ENCODE data around the gene VPS13D. TPM values are rescaled to one million over a fixed set of nuclear protein-coding genes. Genes with fewer than 3 reads are reported as not detected.

VPS13D gene
- total and polyA plus RNA-seq, 2 donors (not counting 3 experiments of a cell fraction or from before 2014, with no cell fraction given): 13.6 to 48.5 TPM

GRCh38 chr1:12464045-12464461, 234.2 kb downstream of the VPS13D start:
- intact Hi-C loops (cut with micrococcal nuclease): no loop called here
- no peak overlapping the region for H2AFZ ChIP-seq (ENCODE audit: low read depth, low read length)
- no peaks in the 10 kb centered on the region for H3K79me2 ChIP-seq (ENCODE audit: control insufficient read depth, insufficient read depth, low read length)
- H3K27ac ChIP-seq (ENCODE audit: insufficient read depth, low read depth, low read length): no peak overlapping the region
- H3K27me3 ChIP-seq (ENCODE audit: control insufficient read depth in 2 of 2, insufficient read depth in 2 of 2, low read length in 2 of 2): no peaks in the 10 kb centered on the region
- no peaks in the 10 kb centered on the region for H3K9me1 ChIP-seq (replicated peaks; ENCODE audit: control insufficient read depth, extremely low read depth, insufficient read depth, low read length)
- ChIA-PET POLR2A (no interaction called here), CTCF (interaction anchor here (1.2 to 1.6 kb wide), 2 partner anchors 30 to 86 kb away, joined by 3 to 4 read pairs; no protein-coding TSS in a partner anchor)
- FAIRE-seq: no peak
- peaks cover 17% of the 10 kb centered on the region for H3K4me1 ChIP-seq (ENCODE audit: control insufficient read depth, extremely low read depth, insufficient read depth, low read length)
- TF ChIP-seq FOS (IDR thresholded peaks at IDR 0.05; ENCODE audit: borderline replicate concordance, insufficient read depth, low read length) (no peak), JUN (IDR thresholded peaks at IDR 0.05; ENCODE audit: borderline replicate concordance, insufficient read depth, insufficient read length, low read depth) (no peak), EZH2 (IDR thresholded peaks at IDR 0.05; ENCODE audit: borderline replicate concordance, low read depth, low read length, severe bottlenecking) (no peak), CTCF (IDR thresholded peaks at IDR 0.05; ENCODE audit: extremely low read depth in 1 of 2, insufficient read depth in 1 of 2, low read depth in 1 of 2, low read length in 2 of 2) (no peak), MYC (IDR thresholded peaks at IDR 0.05; ENCODE audit: low read depth, low read length) (no peak), GATA2 (IDR thresholded peaks at IDR 0.05; ENCODE audit: insufficient read depth, insufficient read length, low read depth, low read length) (no peak), POLR2A (IDR thresholded peaks at IDR 0.05; ENCODE audit: low read depth, low read length) (no peak), POLR2AphosphoS5 (IDR thresholded peaks at IDR 0.05; ENCODE audit: insufficient read depth, low read depth, low read length) (no peak)
- no TSS peak for BruUV-seq (replicated peaks)
- no peaks in the 10 kb centered on the region for H4K20me1 ChIP-seq (replicated peaks; ENCODE audit: control insufficient read depth, extremely low read depth, insufficient read depth, low read length)
- H3K9ac ChIP-seq (replicated peaks; ENCODE audit: extremely low read depth, insufficient read depth, low read length): no peak overlapping the region
- H3K9me3 ChIP-seq (replicated peaks; ENCODE audit: control insufficient read depth, insufficient read depth, low read length): no peaks in the 10 kb centered on the region
- dilution Hi-C loops (cut with MboI; ENCODE audit: extremely low pct_ligation_motif_present, low sequenced_read_pairs): no loop called here
- H3K4me3 ChIP-seq (replicated peaks in 1 of 3; ENCODE audit: insufficient read depth in 1 of 3, low read depth in 1 of 3, low read length in 3 of 3): no peak overlapping the region
- no peak for DNase-seq (ENCODE audit: low read depth, low spot score)
- H3K4me2 ChIP-seq (ENCODE audit: insufficient read depth, low read length): no peak overlapping the region
- no peaks in the 10 kb centered on the region for H3K36me3 ChIP-seq (ENCODE audit: control insufficient read depth in 2 of 2, extremely low read depth in 1 of 2, insufficient read depth in 2 of 2, low read length in 2 of 2)

Measured in endothelial cell of umbilical vein (primary cell).